Stimulated activated CD4-positive, alpha-beta T cell treated with anti-CD3 and anti-CD28 coated beads, Interleukin-15, amount 100 ng/mL, for 48 hours (primary cell): Measurements from ENCODE around the gene HSPA4.
"Not testable (repeated sequence)": the region's sequence is repeated elsewhere in the genome, so short reads cannot be mapped to it uniquely, and the experiment has no call there.

Experiments
- DNase-seq, 2 donors: peaks; one replicate each; pipeline ENCODE4 v3.0.0-alpha.2; 2020; ENCODE audit warnings: low read depth in 2 of 2

HSPA4 gene

GRCh38 chr5:133050521-133050920, 1.3 kb upstream of the HSPA4 start:
- no peak for DNase-seq

- no peak for DNase-seq
Observed at GRCh38 chr5:133051061-133051541, 712 bp upstream of the HSPA4 start.

- DNase-seq: peak; percentile 40 to 49
Observed at GRCh38 chr5:133052317-133053175, 733 bp downstream of the HSPA4 start.

GRCh38 chr5:133053448-133053847, 1.6 kb downstream of the HSPA4 start:
- DNase-seq: no peak

- DNase-seq: no peak
Observed at GRCh38 chr5:133054697-133055471, 3.1 kb downstream of the HSPA4 start.

- no peak for DNase-seq
Observed at GRCh38 chr5:133056891-133057290, 5.1 kb downstream of the HSPA4 start.

- no peak for DNase-seq
Observed at GRCh38 chr5:133059621-133060020, 7.8 kb downstream of the HSPA4 start.

GRCh38 chr5:133062276-133062675, 10.5 kb downstream of the HSPA4 start:
- DNase-seq: no peak

GRCh38 chr5:133063965-133064364, 12.2 kb downstream of the HSPA4 start:
- no peak for DNase-seq

- no peak for DNase-seq
Observed at GRCh38 chr5:133065471-133065870, 13.7 kb downstream of the HSPA4 start.

GRCh38 chr5:133066045-133066444, 14.2 kb downstream of the HSPA4 start:
- DNase-seq: no peak

- no peak for DNase-seq
Observed at GRCh38 chr5:133072021-133072420, 20.2 kb downstream of the HSPA4 start.

GRCh38 chr5:133075572-133076536, 24.0 kb downstream of the HSPA4 start:
- DNase-seq: no peak

GRCh38 chr5:133079048-133079447, 27.2 kb downstream of the HSPA4 start:
- DNase-seq: no peak

- DNase-seq: no peak
Observed at GRCh38 chr5:133081036-133081435, 29.2 kb downstream of the HSPA4 start.

- no peak for DNase-seq
Observed at GRCh38 chr5:133081703-133082102, 29.9 kb downstream of the HSPA4 start.

- no peak for DNase-seq
Observed at GRCh38 chr5:133082128-133082527, 30.3 kb downstream of the HSPA4 start.

GRCh38 chr5:133083901-133084300, 32.1 kb downstream of the HSPA4 start:
- no peak for DNase-seq

GRCh38 chr5:133085171-133085570, 33.4 kb downstream of the HSPA4 start:
- DNase-seq: not testable (repeated sequence)

GRCh38 chr5:133086366-133086875, 34.6 kb downstream of the HSPA4 start:
- no peak for DNase-seq

GRCh38 chr5:133088064-133088463, 36.3 kb downstream of the HSPA4 start:
- no peak for DNase-seq
